HL-60/S4 treated with retinoic acid at 250 ng/mL for 4 days and 3 days (cell line): Measurements from ENCODE around the gene NAV2.

Experiments
- in situ Hi-C: fragments of 300-500 bp; cut with MboI; formaldehyde crosslinking; loops from 2 replicates; pipeline ENCODE4 v1.7.0; 2022; ENCODE audit warnings: low sequenced_read_pairs

Gene NAV2

DNA sequence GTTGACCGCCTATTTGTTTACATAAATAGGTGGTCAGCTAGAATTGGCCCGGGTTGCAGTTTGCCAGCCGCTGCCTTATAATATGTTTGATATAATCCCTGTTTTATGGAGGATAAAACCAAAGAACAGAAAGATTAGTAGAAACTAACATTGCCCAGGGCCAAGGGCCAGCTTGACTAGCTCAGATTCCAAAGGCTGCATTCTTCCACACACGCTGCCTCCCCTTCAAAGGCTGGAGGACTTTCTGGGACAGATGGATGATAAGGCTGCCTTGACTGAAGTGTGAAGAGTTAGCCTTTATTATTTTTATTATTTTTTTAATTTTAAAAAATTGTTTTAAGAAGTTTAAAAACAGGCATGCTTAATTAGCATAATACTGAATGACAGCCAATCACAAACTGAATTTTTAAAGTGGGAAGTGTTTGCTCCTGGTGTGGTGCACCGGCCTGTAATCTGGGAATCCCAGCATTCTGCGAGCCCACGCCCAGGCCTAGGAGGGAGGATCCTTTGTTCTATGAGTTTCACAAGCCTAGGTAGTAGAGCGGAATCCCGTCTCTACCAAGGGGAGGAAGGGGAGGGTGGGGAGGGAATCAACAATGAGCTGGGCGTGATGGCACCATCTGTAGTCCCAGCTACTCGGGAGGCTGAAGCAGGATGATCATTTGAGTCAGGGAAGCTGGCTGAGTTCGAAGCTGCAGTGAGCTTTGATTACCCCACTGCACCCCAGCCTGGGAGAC, 114.9 kb downstream of the NAV2 start:
- in situ Hi-C loops, result no loop called here

DNA sequence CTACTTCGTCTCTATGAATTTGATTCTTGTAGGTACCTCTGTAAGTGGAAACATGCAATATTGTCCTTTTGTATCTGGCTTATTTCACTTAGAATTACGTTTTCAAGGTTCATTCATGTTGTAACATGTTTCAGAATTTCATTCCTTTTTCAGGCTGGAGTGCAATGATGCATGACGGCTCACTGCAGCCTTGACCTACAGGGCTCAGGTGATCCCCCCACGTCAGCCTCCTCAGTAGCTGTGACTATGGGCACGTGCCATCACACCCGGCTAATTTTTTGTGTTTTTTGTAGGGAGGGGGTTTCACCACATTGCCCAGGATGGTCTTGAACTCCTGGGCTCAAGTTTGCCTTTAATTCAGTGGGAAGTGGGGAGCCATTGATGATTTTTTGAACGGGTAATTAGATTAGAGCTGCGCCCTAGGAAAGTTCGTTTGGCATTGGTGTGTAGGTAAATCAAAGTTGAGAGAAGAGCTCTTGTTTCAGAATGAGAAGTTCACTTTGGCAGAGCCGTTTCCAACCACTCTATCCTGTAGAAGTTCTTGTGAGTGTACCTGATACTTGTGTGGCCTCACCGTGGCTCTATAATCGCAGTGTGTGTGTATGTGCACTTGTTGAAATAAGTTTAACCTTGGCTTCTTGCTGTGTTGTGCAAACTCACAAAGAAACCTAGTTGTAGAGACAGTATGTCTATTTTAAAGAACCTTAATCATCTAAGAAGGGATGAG, 115.9 kb downstream of the NAV2 start:
- in situ Hi-C loops, result no loop called here

DNA sequence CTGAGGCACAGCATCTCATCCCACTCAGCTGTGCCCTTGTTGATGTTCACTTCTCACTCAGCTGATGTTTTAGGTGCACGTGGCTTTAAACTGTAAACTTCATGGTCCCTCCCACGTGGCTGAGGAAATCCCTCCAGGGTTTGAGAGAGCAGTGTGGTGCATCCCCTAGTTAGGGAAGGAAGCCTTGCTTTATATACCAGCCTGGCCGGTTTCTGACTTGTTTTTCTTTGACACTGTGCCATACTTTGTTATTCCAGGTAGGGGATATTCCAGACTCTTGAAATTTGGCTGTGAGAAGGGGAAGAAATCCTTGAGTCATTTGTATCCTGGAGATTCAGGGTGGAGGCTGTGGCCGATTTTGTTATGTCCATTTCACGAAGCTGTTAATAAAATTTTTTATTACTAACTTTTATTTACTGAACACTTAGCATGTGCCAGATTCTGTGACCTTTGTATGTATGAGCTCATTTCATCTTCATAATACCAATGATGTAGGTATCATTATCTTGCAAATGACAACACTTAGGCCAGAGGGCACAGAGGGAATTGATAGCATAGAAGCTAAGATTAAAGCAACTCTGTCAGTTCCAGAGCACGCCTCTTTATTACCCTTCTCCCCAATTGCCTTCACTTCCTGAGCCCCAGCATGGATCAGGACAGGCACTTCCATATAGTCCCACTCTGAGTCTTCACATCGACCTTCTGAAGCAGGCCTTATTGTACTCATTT, 116.6 kb downstream of the NAV2 start:
- in situ Hi-C loops, result no loop called here

DNA sequence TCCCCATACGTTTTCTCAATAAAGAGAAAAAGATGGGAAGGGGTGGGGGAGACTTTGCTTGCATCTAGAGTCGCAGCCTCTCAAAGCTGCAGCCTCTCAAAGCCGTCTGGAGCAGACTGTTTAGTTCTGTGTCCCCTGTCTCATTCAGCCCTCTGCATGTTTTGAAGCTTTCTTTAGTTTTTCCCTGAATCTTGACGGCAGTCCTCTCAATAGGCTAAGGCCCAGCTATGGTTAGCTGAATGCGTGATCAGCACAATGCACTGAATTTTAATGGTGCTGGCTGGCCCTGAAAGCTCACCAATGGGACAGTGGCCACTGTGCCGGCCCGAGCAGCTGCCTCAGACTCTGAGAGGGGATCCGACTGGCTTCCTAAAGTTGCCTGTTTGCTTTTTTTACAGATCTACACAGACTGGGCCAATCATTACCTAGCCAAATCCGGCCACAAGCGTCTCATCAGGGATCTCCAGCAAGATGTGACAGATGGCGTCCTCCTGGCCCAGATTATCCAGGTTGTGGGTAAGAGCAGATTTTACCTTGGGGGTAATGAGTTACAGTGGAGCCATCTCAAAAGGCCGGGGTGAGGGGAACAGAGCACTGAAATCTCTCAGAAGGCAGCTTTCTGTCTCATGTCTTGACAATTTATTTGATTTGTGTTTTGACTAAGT, 119.6 kb downstream of the NAV2 start:
- in situ Hi-C loops, result no loop called here

DNA sequence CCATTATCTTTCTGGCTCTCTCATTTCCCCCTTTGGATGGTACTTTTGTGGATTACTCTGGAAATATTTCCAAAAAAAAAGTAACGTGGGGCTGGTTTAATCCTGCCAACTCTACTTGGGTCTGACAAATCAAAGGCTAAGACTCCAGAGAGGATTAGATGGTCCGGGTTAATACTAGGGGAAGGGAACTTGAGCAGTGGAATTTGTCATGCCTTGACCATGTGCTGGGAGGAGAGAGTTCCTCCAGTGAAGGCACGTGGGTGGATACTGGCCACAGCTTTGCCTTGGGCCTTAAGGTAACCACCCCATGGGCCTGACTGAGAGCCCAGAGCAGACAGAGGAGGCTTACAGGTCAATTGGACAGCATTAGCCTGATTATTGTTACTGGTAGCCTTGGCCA, 120.3 kb downstream of the NAV2 start:
- in situ Hi-C loops, result no loop called here

DNA sequence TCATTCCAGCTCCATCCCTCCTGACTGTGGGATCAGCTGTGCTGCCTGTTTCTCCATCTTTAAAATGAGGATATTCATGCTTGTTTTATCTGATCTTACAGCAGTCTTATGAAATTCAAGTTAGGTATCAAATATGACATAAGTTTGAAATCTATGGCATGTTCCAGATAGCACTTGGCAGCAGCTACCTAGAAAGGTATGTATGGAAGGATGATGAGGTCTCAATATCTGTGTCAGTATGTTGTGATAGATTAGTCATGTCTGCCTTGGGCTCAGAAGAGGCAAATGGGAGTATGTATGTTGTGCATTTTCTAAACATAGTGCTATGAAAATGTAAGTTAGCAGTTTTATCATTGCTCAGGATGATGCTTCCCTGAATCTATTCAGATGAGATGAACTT, 122.1 kb downstream of the NAV2 start:
- in situ Hi-C loops, result no loop called here

DNA sequence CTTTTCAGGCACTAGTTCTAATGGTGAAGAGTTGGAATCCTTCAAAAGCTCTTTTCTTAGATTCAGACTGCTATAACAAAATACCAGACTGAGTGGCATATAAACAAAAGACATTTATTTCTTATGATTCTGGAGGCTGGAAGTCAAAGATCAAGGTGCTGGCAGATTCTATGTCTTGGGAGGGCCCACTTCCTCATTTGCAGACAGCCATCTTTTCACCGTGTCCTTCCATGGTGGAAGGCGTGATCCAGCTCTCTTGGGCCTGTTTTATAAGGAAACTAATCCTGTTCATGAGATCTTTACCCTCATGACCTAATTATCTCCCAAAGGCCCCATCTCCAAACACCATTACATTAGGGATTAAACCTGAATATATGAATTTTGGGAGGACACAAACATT, 124.0 kb downstream of the NAV2 start:
- in situ Hi-C loops, result no loop called here

DNA sequence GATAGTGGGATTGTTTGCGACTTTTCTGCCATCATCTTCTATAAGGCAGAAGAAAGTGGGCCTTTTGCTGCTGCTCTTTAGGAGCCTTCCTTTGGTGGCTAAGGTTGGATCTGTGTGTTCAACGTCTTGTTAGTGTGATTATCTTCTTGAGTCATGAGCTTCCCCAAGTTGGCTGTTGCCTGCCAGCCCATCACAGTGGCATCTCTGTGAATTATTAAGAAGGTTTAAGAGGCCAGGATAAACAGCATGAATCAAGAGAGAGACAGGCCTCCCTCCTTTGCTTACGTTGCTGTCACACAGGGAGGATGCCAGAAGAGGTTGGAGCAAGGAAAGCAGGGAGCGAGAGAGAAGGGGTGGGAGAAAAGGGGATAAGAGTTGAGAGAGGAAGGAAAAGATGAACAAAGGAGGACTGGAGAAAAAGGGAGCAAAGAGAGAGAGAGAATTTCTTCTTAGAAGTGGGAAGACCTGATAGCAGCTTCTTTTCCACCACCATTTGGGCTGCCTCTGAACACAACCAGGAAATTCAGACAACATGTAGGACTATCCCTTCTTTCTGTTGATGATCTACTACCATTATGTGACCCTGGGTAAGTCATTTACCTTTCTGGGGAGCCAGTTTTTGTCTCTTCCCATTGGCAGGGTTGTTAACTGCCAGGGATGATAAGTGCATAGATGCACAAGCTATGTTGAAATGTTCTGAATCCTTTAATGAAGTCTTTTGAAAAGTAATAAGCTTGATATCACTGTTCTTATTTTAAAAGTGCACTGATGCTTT, 126.5 kb downstream of the NAV2 start:
- in situ Hi-C loops, result no loop called here

DNA sequence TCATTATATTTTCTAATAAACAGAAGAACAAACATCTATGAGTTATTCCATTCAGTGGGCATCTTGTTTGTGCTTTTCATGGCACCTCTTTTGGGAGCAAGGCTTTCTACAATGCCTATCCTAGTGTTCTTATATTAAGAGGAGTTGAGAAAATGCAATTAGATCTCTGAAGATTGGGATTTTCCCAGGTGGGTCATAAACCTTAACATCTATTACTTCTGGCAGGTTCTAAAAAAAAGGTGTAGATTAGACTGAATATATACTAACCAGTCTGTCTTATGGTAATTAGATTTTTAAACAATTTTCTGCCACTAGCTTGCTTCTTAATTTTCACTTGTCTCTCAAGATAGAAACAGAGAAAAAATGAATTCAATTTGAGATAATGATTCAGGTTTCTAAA, 128.3 kb downstream of the NAV2 start:
- in situ Hi-C loops, result no loop called here

DNA sequence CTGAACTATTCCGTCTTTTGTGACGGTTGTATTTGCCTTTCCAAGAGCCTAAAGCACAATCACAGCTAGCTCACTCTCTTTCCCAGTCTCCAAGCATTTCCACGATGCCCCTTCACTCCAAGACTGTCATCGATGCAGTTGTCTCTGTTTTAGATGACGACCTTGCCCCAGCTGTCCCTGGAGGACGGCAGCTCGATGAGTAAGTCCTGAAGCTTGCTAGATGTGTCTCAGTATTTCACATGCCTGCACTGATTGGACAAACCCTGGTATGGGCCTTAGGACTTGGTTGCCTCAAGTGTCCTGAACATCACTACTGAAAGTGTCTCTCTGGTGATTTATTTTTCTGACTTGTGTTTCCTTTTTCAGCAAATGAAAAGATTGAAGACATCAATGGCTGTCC, 129.9 kb downstream of the NAV2 start:
- in situ Hi-C loops, result no loop called here

DNA sequence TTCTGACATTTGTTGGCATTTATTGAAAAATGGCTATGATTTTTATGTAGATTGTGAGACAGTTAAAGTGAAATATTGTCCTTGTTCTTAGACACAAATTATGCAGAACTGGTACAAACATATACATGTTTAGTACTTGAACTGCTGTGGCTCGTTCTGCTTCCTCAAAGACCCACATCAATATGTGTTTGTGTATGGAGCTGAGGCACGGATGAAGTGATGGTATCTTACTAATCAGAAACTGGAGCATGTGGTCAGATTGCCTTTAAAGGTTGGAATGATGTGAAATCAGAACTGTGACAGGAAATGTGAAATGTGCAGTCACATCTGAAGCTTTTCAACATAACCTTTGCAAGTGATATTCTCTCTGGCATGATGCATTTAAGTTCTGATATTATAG, 130.4 kb downstream of the NAV2 start:
- in situ Hi-C loops, result no loop called here

DNA sequence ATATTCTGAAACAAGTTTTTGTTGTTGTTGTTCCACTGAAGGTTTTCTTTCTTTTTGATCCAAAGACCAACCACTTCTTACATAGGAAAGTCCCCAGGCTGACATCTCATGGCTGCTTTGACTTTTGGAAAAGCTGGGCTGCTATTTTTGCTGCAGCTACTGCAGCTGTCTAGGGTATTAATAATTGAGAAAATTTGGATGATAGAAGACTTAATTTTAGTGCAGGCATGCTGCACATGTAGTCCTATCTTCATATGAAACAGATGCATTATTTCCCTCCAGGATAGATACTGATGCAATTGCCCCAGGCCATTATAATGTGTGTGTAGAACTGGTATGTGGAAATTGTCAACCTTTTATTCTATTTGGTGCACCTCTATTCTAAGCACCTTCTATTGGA, 131.4 kb downstream of the NAV2 start:
- in situ Hi-C loops, result no loop called here

DNA sequence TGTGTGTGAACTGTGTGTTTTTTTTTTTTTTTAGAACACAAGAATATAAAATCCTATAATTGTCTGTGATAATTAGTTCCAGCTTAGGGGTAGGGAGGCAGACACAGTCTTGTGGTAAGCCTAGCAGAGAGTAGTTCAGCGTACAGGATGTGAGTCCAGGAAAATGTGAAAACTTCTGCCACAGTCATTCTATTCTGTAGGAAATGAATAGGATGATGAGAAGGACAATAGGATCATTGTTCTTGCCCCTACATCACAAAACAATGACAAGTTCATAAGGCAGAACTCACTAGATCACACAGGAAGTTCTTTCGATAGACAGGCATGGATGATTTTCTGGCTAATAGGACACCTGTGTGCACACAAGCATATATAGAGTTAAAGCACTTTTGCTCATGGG, 132.2 kb downstream of the NAV2 start:
- in situ Hi-C loops, result no loop called here

DNA sequence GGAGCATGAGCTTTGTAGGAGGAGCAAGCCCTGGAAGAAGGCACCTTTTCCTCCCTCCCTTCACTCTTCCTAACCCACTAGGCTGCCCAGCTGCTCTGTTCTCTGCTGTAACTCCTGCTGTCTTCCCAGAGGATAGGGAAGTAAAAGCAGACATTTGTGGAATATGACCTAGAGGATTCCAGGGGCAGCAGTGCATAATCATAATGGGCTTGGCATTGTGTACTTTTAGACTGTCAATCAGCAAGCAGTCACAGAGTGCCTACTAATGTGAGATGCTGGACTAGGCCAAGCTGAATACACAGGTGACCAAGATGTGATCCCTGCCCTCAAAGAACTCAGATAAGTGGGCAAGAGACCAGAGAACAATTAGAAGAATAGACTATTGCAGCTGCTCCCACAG, 133.0 kb downstream of the NAV2 start:
- in situ Hi-C loops, result no loop called here

DNA sequence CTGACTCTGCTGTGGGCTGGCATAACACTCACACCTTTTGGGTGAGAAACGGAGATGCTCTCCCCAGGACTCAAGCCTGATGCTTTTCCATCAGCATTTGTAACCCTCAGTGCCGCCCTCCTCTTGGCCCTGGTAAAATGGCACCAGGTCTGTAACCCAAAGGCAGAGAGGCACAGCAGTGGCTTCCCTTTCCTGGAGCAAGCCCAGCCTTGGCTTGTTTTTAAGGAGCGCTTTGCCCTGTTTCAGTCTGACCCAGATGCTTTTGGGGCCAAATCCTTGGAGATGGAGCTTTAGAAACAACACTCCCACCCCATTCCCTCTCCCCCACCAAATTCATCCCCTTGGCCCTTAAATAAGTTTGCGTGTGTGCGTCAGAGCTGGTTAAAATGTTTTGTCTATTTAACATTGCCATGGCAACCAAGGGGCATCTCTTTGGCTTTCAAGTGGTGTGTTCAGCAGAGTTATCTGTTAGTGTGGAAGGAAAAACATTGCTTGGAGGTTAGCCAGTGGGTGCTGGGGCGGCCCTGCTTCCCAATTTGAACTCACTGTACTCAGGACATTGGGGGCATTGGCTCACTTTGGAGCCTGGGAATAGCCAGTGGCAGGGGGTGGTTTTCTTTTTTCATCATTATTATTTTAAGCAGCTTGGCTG, 134.1 kb downstream of the NAV2 start:
- in situ Hi-C loops, result no loop called here

DNA sequence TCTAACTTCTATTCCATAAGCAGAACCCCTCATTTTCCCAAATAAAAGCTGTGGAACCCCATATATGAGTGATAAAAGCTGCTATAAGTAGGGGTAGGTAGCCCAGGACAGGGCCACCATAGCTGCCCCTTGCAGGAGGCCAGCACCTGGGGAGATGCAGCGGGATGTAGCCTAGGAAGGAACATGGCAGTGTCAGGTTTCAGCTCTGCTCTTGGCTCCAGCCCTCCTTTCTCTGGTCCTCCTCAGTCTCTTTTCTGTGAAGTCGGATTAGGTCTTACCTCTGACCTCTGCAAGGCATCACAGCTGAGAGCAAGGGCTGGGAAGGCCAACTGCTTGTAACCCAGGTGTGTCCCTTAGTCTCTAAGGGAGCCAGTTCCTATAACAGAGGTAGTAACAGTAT, 135.6 kb downstream of the NAV2 start:
- in situ Hi-C loops, result no loop called here

DNA sequence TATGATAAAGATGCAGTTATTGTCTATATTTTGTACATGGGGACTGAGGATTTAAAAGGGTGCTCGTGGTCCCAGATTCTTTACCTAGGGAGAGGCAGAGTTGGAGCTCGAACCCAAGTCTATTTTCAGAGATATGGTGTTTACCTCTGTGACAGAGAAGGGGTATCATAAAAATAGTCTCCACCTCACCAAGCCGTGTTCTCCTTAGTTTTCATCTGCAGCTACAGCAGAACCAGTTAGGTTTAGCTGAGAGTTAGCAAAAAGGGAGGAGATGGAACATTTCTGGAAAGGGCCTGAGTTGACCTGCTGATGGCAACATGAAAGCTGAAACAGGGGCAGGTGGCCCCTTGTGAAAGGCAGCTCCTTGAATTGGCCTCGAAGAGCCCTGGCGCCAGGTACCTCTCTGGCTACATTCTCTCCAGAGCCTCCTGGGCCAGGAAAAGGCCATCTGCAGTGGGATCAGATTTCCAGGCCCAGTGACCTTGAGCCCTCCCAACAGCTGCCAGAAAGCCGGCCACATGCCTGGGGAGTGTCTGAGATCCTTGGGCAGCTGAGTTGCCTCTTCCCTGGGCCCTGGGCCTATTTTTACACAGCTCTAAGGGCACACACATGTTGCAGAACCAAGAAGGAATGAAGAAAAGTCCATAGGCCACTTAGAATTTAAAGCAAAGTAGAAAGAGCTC, 136.6 kb downstream of the NAV2 start:
- in situ Hi-C loops, result no loop called here

DNA sequence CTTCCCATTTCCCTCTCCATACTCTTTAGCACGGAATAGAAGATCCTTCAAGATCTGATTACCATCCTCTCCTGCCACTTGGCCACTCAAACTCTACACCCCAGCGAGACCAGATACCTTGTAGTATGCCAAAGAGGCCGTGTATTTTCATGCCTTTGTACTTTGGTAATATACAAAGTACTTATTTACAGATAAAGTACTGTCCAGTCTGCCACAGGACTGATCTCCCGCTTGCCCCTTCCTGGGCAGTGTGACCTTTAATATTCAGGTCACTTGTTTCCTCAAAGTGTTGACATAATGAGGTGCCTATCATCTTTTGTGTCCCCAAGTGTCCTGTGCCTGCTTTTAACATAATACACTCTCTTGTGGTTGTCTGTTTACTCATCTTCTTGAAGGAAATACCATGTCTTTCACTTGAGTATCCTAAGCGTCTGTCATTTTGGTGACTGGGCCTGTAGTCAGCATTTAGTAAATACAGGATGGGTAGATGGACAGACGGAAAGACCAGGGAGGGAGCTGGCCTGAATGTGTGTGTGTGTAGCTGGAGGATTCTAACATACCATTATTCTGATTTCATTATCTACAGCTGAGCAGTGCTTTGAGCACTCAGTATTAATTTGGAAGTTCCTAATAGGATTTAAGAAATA, 137.4 kb downstream of the NAV2 start:
- in situ Hi-C loops, result no loop called here

DNA sequence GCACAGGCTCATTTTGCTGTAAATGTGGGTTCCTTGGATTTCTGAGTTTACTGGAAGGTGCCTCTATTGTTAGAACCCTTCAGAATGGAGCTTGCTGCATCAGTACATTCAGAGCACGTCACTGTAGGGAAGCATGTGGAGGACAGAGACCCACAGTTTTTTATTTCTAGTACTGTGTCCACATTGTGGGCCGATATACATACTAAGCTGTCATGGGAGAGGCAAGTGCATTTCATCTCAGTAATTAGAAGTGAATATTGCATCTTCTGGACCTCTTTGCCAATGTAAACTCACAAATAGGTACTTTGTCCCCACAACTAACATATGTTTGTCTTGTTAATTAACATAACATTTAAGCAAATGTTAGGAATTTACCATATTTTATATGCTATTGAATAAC, 139.7 kb downstream of the NAV2 start:
- in situ Hi-C loops, result no loop called here
